HS-27A (cell line): ENCODE measurements around the gene CYP46A1.
"Not testable (repeated sequence)": the region's sequence is repeated elsewhere in the genome, so short reads cannot be mapped to it uniquely, and the experiment has no call there.

Experiments
- DNase-seq: peaks from one replicate; pipeline ENCODE4 v3.0.0-alpha.2; 2012; ENCODE audit warnings: low read depth, missing footprints

The CYP46A1 gene

DNA sequence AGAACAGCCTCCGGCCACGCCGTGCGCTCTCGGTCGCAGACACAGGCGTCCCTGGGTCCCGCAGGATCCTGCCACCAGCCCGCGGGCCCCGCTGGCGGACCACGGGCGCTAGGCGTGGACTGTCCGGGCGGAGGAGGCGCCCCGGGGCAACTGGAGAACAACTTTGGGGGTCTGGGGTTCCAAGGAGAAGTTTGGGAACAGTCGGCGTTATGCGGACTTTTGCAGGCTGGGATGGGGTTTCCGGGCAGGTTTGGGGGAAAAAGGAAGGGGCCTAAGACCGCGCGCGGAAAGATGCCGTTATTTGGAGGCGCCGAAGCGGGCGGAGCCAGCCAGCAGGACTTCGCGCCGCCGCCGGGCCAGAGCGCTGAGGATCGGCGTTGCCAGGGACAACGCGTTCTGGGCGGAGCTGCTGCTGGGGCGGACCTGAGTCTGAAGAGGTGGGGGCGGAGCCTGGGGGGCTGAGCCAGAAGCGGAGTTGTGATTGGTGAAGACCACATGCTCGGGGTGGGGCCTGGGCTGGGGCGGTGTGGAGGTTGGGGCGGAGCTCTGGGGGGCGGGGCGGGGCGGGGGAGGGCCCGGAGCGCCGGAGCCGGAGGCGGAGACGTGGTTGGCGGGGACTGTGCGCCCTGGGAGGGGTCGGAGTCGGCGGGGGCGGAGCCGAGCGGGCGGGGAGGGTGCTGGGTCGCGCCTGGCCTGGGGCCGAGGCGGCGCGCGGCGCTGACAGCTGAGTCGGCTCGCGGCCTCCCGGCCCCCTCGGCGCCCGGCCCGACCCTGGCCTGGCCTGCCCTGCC lies at the start of gene CYP46A1:
CYP46A1 (plus strand) TSS at position 680 of the 791 bp plus-strand sequence. CDS start 120 bp downstream, outside the sequence.
- DNase-seq = peak; percentile 97

DNA sequence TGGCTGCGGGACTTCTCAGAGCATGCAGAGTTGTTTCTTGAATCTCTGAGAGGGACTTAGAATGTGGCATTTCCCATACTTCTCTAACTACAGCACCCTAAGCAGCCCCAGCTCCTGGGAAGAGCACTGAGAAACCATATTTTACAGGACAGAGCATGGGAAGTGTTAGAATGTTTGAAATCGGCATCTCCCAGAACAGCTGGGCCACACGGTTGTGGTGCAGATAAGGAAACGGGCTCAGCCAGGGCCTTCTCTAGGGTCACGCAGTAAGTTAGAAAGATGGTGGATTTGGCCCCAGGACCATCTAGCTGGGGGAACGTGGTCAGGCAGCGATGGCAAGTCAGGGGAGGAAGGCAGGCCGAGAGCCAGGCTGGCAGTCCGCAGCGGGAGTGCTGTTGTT lies 49.7 kb upstream of the CYP46A1 start:
- DNase-seq = no peak

DNA sequence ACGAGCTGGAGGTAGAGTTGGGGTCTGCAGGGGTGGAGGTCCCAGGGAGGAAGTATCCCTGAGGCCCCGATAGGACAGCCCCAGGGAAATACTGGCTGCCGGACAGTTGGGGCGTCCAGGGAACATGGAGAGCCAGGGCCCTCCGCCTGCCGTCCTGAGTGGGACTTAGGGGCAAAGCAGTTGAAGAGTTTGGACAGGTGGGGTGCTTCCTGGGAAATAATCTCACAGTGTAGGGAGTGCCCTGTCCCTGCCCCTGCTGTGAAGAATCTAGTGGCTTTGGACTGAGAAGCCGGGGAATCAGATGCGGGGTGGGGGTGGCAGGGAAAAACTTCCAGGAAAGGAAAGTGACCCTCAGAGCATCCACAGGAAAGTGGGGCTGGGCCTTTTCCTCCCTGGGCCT lies 49.0 kb upstream of the CYP46A1 start:
- no peak for DNase-seq

DNA sequence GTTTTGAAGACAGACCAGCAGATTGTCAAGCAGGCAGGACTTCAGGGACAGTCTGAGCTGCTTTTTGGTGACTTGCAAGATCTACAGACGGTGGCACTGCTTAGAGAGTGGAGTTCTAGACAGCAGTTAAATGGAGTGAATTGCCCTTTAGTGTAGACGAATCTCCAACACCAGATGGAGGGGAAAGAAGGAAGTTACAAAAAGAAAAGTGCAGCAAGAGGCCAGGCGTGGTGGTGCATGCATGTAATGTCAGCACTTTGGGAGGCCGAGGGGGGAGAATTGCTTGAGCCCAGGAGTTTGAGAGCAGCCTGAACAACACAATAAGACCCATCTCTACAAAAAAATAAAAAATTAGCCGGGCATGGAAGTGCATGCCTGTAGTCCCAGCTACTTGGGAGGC lies 47.6 kb upstream of the CYP46A1 start:
- DNase-seq = no peak

DNA sequence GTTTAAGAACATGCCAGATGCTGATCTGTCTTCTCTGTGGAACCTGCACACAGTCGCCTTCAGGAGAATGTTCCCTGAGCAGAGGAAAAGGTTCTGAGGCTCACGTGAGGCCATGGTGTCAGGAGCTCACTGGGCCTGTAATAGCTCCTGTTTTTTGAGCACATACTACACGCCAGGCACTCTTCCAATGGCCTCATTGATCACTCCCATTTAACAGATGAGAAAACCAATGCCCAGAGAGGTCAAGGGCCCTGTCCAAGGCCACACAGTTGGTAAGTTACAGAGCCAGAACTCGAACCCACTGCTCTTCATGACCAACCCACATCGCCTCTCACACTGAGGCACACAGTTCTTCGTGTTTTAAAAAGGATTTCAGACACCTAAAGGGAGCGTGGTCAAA lies 46.5 kb upstream of the CYP46A1 start:
- no peak for DNase-seq

DNA sequence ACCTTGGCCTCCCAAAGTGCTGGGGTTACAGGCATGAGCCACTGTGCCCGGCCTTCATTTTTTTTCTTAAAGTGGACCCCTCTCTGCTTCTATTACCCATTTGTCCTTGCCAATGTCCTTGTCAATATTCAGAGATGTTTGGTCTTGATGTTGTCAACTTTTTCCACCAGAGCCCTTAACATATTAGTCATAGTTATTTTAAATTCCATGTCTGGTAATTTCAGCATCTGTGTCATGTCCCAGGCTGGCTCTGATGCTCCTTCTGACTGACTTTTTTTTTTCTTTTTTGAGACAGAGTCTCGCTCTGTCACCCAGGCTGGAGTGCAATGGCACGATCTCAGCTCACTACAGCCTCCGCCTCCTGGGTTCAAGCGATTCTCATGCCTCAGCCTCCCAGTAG lies 41.3 kb upstream of the CYP46A1 start:
- not testable (repeated sequence) for DNase-seq

DNA sequence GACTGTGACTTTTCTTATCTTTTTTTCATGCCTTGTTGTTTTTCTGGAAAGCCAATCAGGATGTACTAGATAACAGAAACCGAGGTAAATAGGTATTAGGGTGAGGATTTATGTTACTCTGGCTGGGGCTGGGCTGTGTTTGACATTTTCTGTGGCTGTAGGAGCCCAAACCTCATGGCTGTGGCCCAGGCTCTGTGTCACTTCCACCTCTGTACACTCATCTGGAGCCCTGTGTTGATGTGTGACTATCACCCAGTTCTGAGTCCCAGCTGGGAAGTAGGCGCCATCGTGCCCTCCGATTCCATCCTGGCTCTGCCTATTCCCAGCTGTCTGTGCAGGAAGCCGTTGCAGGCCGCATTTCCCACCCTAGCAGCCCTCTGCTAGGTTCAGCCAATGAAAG lies 40.8 kb upstream of the CYP46A1 start:
- no peak for DNase-seq

DNA sequence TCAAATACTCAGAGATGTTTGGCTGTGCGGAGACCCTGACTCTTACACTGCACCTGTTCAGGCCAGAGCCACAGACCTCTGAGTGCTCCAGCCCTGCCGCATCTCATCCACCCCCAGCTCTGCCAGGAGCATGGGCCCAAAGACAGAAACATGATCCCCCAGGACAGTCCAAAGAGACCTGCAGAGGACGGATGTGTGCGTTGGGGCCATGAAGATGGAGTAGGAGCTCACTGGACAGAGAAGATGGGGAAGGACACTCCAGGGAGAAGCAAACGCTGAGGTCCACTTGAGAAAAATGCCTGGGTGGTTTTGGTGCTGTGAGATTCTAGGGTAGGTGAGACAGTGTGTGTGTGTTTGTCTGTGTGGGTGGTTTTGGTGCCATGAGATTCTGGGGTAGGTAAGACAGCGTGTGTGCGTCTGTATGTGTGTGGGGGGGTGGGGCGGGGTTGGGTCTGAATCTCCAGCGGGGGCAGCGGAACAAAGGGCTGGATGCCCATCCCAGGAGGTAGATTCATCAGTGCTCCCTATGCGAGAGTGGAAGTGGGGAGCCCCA lies 40.0 kb upstream of the CYP46A1 start:
- DNase-seq = no peak

DNA sequence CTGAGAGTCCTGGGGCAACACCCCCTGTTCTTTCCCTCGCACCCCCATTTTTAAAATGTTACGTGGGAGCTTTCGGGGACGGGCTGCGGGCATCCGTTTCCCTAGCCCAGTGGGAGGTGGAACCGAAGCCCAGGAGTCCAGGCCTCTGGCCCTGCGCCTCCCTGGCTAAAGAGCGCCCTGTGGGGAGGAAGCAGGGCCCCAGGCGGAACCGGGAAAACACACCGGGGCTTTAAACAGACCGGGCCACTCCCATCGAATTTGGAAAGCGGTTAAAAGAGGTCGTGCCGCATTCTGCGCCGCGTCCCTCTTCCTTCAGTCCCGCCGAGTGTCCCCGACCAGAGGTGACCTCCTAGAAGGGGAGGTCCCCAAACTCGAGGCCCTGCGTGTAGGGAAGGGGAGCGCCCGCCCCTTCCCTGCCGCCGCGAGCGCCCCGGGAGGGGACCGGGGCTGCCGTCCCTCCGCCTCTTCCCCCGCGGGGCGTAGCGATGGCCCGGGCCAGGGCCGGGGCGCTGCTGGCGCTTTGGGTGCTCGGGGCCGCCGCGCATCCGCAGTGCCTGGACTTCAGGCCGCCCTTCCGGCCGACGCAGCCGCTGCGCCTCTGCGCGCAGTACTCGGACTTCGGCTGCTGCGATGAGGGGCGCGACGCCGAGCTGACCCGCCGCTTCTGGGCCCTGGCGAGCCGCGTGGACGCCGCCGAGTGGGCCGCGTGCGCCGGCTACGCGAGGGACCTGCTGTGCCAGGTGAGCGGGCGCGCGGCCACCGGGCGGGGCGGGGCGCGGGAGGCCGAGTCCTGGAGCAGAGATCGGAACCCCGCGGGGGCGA lies 39.2 kb upstream of the CYP46A1 start, which contains the start of gene HHIPL1:
HHIPL1 (plus strand) TSS at position 407 of the 822 bp plus-strand sequence; CDS start at position 486, 79 bp downstream.
- DNase-seq = no peak

DNA sequence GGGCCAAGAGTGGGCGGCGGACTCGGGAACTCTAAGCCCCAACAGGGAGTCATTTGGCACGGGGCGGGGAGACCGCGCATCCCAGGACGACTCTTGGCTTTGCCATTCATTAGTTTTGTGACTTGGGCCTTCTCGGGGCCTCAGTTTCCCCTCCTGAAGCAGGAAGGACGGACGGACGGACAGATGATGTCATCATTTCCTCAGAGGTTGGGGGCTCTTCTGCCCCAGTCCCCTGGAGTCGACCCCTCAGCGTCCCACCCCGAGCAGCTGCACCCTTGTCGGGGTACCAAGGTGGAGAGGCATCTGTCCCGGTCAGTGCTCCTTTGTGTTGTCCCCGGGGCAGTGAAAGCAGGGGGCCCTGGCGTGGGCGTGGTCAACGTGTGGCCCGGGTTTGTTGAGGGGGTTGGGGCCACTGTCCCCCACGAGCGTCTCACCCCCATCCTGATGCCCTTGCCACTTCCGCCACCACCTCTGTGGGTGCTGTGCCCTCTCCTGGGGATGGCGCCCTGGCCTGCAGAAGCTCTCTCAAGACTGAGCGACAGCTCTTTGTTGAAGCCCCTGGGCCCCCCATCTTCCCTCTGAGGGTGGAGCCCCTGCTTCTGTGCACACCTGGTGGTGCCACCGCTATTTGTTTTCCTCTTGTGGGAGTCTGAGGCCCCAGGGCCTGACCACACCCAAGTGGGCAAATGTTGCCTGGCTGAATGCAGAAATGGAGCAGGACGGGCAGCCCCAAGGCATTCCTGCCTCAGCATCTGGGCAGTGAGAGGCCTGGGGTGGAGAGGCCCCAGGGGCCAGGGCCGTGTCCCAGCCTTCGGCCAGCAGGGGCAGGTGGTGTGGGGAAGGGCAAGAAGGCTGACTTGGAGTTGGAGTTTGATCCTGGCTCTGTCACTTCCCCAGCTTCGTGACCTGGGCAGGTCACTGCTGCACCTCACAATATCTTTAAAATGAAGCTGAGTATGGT lies 38.3 kb upstream of the CYP46A1 start:
- DNase-seq = no peak

DNA sequence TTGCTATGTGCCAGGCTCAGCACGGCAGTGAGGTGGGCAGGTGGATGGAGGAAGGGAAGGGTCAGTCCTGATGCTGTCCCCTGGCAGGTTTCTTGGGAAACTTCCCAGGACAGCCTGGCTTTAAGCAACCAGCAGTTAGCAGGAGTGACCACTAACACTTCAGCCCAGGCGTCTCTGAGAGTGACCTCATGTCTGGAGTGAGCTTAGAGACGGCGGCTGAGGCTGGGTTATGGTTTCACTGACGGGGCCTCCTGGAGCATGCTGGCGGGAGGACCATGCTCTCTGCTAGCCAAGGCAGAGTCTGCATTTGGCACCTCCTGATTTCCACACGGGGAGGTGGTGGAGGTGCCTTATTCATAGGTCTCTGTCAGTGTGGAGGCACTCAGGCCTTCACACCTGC lies 36.7 kb upstream of the CYP46A1 start:
- DNase-seq = no peak

DNA sequence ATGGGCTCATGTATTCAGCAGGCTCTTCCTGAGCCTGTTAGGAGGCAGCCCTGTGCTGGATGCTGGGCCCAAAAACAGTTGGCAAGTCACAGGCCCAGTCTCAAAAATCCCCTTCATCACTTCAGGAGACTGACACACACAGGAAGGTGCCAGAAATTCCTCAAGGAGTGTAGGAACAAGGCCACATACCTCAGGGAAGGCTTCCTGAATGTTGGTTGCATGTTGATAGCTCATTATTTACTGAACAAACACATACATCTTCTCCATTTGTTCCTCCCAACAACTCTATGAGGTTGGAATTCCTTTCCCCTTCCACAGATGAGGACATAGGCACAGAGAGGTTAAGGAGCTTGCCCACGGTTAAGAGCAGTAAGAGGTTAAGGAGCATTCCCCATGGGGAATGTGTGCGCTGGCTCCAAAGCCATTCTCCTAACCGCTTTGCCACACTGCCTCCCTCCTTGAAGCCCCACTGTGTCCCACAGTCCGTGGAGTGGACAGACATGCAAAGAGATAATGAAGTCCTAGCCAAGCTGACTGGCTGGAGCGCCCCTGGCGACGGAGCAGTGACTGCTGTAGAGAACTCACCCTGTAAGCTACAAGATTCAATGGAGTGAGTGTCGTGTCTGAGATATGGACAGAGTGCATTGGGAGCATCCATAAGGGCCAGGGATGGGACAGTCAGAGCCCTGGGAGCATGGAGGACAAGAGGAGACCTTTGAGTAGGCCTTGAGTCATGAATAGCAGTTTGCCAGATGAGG lies 35.9 kb upstream of the CYP46A1 start:
- DNase-seq = no peak

DNA sequence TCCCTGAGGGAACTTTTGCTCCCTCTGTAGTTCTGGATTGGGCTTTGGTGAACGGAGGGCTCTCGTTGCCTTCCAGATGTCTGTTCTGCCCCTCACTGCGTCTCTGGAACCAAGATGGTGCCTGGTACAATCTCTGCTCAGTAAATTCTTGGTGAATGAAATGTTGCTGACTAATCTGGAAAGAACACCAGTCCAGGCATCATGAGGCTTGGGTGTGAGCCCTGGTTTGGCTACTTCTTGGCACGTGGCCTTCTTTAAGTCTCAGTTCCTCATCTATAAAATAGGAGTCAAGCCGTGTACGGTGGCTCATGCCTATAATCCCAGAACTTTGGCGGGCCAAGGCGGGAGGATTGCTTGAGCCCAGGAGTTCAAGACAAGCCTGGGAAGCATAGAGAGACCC lies 34.9 kb upstream of the CYP46A1 start:
- DNase-seq = no peak

DNA sequence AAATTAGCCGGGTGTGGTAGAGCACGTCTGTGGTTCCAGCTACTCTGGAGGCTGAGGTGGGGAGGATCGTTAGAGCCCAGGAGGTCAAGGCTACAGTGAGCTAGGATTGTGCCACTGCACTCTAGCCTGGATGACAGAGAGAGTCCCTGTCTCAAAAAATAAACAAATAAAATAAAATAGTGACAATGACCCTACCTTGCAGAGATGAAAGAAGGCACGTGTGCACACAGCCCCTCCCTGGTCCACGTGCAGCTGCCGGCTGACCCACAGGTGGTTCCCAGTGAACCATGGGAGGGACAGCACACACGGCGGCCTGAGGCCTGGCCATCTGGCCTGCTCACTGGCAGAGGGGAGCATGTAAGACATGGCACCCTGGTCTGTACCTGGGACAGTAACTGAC lies 34.5 kb upstream of the CYP46A1 start:
- DNase-seq = no peak

DNA sequence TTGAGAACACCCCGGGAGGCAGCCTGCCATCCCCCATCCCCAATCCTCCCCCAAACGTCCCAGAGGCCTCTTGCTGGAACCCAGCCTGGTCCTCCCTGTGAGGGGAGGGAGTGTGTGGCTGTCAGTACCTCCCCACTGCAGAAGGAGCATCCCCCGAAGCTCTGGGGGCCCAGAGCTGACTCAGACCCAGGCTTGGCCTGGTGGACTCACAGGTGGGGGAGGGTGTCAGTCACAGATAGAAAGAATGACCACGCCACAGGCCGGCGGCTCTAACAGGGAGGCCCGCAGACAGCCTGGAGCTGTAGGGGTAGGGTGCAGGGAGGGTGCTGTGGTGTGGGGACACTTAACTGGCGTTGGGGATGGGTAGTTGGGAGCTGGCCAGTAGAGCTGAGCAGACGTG lies 33.9 kb upstream of the CYP46A1 start:
- no peak for DNase-seq

DNA sequence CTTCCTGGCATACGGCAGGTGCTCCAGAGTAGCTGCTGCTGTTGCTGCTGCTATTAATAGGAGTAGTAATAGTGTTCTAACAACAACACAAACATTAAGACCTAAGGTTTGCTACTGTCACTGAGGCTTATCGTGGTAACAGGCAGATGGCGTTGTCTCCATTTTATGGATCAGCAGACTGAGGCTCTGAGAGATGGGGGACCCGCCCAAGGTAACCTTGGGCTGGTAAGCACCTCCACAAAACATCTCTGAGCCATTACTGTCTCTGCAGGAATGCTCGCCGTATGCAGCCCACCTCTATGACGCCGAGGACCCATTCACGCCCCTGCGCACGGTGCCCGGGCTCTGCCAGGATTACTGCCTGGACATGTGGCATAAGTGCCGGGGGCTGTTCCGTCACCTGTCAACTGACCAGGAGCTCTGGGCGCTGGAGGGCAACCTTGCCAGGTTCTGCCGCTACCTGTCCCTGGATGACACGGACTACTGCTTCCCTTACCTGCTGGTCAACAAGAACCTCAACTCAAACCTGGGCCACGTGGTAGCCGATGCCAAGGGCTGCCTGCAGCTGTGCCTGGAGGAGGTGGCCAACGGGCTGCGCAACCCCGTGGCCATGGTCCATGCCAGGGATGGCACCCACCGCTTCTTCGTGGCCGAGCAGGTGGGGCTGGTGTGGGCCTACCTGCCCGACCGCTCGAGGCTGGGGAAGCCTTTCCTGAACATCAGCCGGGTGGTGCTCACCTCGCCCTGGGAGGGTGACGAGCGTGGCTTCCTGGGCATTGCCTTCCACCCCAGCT lies 31.9 kb upstream of the CYP46A1 start:
- DNase-seq = no peak

DNA sequence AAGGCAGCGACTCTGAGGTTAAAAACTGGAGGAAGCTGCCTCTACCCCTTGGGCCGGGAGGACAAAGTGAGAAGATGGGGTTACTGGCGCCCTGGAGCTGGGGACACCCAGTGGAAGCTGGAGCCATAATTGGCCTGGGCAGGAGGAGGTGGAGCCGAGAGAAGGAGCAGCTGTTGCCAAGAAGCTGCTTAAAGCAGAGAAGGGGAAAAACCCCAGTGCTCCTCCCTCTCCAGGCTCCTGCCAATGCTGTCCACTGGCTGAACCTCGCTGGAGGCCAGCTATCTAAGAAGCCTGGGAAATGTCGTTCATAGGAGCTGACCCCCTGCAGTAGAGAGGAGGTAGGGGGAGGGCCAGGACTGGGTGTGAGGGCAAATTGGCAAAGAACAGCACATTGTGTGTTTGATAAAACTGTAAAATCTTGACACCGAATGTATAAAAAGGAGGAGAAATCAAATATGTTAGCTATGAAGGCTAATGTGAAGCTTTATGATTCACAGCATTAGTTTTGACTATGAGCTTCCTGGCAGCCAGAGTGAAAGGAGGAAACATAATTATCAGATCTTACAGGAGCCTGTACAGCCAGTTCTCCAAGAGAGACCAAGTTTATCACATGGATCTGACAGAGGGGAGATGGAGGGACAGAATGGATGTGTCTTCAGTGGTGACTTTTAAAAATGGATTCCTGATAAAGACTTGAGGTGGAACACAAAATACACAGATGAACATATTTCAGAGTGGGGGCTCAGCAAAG lies 29.7 kb upstream of the CYP46A1 start:
- DNase-seq = no peak

DNA sequence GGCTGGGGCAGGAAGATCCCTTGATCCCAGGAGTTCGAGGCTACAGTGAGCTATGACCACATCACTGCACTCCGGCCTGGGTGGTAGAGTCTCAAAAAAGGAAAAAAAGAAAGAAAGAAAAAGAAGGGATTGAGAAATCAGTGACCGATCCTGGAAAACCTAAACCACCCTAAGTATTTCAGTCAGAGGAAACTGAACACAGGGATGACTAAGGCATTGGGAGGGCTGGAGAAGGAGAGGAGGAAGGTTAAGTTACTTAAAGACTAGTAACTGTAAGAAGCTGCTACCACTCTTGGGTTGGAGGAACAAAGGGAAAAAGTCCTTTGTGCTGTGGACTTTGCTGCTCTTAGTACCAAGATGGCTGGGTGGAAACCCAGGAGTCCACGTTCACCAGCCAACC lies 28.6 kb upstream of the CYP46A1 start:
- DNase-seq = no peak

DNA sequence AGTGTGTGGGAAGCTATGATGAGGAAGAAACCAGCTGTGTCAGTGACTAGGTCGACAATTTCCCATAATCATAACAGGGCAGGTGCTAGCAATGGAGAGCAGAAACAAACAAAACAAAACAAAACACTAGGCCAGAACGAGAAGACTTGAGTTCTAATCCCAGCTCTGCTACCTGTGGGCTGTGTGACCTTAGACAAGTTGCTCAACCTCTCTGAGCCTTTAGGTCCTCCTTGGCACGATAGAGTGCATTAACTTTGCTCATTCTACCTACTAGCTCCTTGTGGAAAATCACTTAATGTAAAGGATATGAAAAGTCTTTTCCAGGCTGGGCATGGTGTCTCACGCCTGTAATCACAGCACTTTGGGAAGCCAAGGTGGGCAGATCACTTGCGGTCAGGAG lies 27.9 kb upstream of the CYP46A1 start:
- no peak for DNase-seq
